Neural cell (in vitro differentiated cells): ENCODE results near the gene DCHS2. TPM values are rescaled to one million over a fixed set of nuclear protein-coding genes. Genes with fewer than 3 reads are reported as not detected.

Source experiments
- H2AFZ ChIP-seq: fragments of 200-600, 300-800 bp; sonication (generic), shearing (Covaris generic); 2 replicates; pipeline ENCODE4 v1.6.0; 2014; ENCODE audit warnings: low read depth, mild to moderate bottlenecking, antibody characterized with exemption, low read length, moderate library complexity
- H3F3A ChIP-seq: fragments of 200-600 bp; shearing (Covaris generic); 2 replicates; pipeline ENCODE4 v1.6.1; 2016; ENCODE audit warnings: mild to moderate bottlenecking, moderate library complexity, mixed read lengths, antibody characterized with exemption, low read length; ENCODE audit not compliant: insufficient read depth, poor library complexity, severe bottlenecking
- H3K27ac ChIP-seq: fragments of 200-600, 300-800 bp; sonication (generic), shearing (Covaris generic); 2 replicates; pipeline ENCODE4 v1.5.1; 2014; ENCODE audit warnings: mild to moderate bottlenecking, low read length, moderate library complexity
- H3K27me3 ChIP-seq: fragments of 300-800, 200-600 bp; sonication (generic), shearing (Covaris generic); 2 replicates; pipeline ENCODE4 v1.6.0; 2014; ENCODE audit warnings: mild to moderate bottlenecking, low read depth, low read length, moderate library complexity; ENCODE audit not compliant: insufficient read depth
- H3K36me3 ChIP-seq: fragments of 300-800, 200-600 bp; sonication (generic), shearing (Covaris generic); 2 replicates; pipeline ENCODE4 v1.5.1; 2014; ENCODE audit warnings: mild to moderate bottlenecking, antibody characterized with exemption, low read length, moderate library complexity; ENCODE audit not compliant: insufficient read depth
- H3K4me2 ChIP-seq: fragments of 300-800, 200-600 bp; sonication (generic), shearing (Covaris generic); 2 replicates; pipeline ENCODE4 v1.6.0; 2014; ENCODE audit warnings: mild to moderate bottlenecking, low read length
- H3K4me3 ChIP-seq: fragments of 300-800, 200-600 bp; sonication (generic), shearing (Covaris generic); 2 replicates; pipeline ENCODE4 v1.5.1; 2014; ENCODE audit warnings: mild to moderate bottlenecking, low read length, moderate library complexity
- H3K79me2 ChIP-seq: fragments of 200-600 bp; shearing (Covaris generic); replicated peaks from 2 replicates; pipeline ENCODE4 v1.6.0; 2014; ENCODE audit warnings: mild to moderate bottlenecking, low read length, moderate library complexity; ENCODE audit not compliant: insufficient read depth
- H3K9ac ChIP-seq: fragments of 300-800, 200-600 bp; sonication (generic), shearing (Covaris generic); 2 replicates; pipeline ENCODE4 v1.6.1; 2016; ENCODE audit warnings: mild to moderate bottlenecking, low read length, mixed read lengths
- H3K9me2 ChIP-seq: fragments of 200-600 bp; shearing (Covaris generic); 2 replicates; pipeline ENCODE4 v1.6.1; 2016; ENCODE audit warnings: mild to moderate bottlenecking, low read length, mixed read lengths; ENCODE audit not compliant: insufficient read depth
- H3K9me3 ChIP-seq: fragments of 200-600, 300-800 bp; sonication (generic), shearing (Covaris generic); 2 replicates; pipeline ENCODE4 v1.6.1; 2016; ENCODE audit warnings: mild to moderate bottlenecking, mixed run types, low read length, moderate library complexity, mixed read lengths
- H4K20me1 ChIP-seq: fragments of 200-600 bp; shearing (Covaris generic); 2 replicates; pipeline ENCODE4 v1.6.1; 2016; ENCODE audit warnings: mild to moderate bottlenecking, mixed run types; ENCODE audit not compliant: insufficient read depth
- EP300 ChIP-seq: fragments of 450-650 bp; conservative IDR thresholded peaks from 2 replicates; pipeline ENCODE4 v1.6.1; 2014; ENCODE audit warnings: antibody characterized with exemption, mild to moderate bottlenecking, moderate library complexity; ENCODE audit not compliant: poor library complexity, severe bottlenecking
- EZH2 ChIP-seq: fragments of 200-600, 300-800 bp; shearing (Covaris generic), sonication (generic); IDR thresholded peaks from 2 replicates; pipeline ENCODE4 v1.6.1; 2014; ENCODE audit warnings: antibody characterized with exemption, low read length, borderline replicate concordance, mild to moderate bottlenecking; ENCODE audit not compliant: insufficient read depth, poor library complexity, severe bottlenecking
- MXI1 ChIP-seq: fragments of 450-650 bp; conservative IDR thresholded peaks from 2 replicates; pipeline ENCODE4 v1.6.1; 2014; ENCODE audit warnings: antibody characterized with exemption, mild to moderate bottlenecking; ENCODE audit not compliant: poor library complexity, severe bottlenecking
- POLR2AphosphoS5 ChIP-seq: IDR thresholded peaks from 2 replicates; pipeline ENCODE4 v1.6.1; 2012
- RAD21 ChIP-seq: fragments of 450-650 bp; conservative IDR thresholded peaks from 2 replicates; pipeline ENCODE4 v1.6.1; 2014; ENCODE audit warnings: antibody characterized with exemption, mild to moderate bottlenecking, moderate library complexity
- SMC3 ChIP-seq: fragments of 450-650 bp; conservative IDR thresholded peaks from 2 replicates; pipeline ENCODE4 v1.6.1; 2014; ENCODE audit warnings: antibody characterized with exemption, mild to moderate bottlenecking, moderate library complexity; ENCODE audit not compliant: poor library complexity
- TAF1 ChIP-seq: IDR thresholded peaks from 2 replicates; pipeline ENCODE4 v1.6.1; 2012; ENCODE audit warnings: low read depth
- polyA plus RNA-seq: library from polyadenylated mRNA; depleted of rRNA; stranded (reverse); fragments of >200 nt; gene quantifications from 2 replicates; pipeline ENCODE4 v1.2.3, GENCODE V29; 2014
- TF ChIP-seq, protein P1 (sequence below): IDR thresholded peaks from 2 replicates; pipeline ENCODE4 v1.6.1; 2012; ENCODE audit warnings: borderline replicate concordance
- TF ChIP-seq, protein P2 (sequence below): fragments of 450-650 bp; IDR thresholded peaks from 2 replicates; pipeline ENCODE4 v1.5.1; 2014; ENCODE audit warnings: antibody characterized with exemption, mild to moderate bottlenecking, moderate library complexity; ENCODE audit not compliant: poor library complexity, severe bottlenecking

DCHS2 gene
- polyA plus RNA-seq, 1 donor from 2014 or later, result 1.6 TPM

DNA sequence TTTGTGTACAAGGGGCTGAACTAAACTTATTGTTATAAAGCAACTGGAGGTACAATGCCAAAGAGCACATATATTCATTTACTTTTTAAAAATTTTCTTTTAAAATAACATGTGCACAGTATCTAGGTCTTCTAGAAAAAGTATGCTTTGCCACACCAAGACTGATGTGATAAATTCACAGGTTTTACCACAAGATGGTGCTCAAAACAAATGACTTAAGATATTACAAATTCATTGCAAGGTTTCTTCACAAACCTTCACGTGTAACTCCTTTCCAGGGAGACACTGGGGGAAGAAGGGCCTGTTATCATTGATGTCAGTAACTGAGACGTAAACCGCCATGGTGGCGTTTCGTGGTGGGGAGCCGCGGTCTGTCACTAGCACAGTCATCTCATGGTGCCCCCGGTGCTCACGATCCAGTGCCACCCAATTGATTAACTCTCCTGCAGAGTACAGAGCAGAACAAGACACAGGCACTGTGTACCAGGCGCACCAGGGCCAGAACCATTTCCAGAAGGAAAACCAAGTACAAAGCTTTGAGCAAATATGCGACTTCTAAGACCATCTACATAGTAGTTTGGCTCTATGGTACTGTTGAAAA, 162.2 kb downstream of the DCHS2 start:
- Histone ChIP-seq H2AFZ (no peak overlapping the region), H3K36me3 (no peaks in the 10 kb centered on the region), H3F3A (no peaks in the 10 kb centered on the region), H3K9ac (no peak overlapping the region), H3K4me3 (no peak overlapping the region), H3K4me2 (no peak overlapping the region), H3K79me2 (no peaks in the 10 kb centered on the region), H3K27me3 (no peaks in the 10 kb centered on the region), H3K27ac (no peak overlapping the region), H3K9me3 (no peaks in the 10 kb centered on the region), H4K20me1 (no peaks in the 10 kb centered on the region), H3K9me2 (no peaks in the 10 kb centered on the region)
- TF ChIP-seq MXI1 (no peak), EP300 (no peak), EZH2 (no peak), RAD21 (peak; percentile 80), TAF1 (no peak), SMC3 (peak; percentile 82), POLR2AphosphoS5 (no peak)
- TF ChIP-seq, protein P1, sequence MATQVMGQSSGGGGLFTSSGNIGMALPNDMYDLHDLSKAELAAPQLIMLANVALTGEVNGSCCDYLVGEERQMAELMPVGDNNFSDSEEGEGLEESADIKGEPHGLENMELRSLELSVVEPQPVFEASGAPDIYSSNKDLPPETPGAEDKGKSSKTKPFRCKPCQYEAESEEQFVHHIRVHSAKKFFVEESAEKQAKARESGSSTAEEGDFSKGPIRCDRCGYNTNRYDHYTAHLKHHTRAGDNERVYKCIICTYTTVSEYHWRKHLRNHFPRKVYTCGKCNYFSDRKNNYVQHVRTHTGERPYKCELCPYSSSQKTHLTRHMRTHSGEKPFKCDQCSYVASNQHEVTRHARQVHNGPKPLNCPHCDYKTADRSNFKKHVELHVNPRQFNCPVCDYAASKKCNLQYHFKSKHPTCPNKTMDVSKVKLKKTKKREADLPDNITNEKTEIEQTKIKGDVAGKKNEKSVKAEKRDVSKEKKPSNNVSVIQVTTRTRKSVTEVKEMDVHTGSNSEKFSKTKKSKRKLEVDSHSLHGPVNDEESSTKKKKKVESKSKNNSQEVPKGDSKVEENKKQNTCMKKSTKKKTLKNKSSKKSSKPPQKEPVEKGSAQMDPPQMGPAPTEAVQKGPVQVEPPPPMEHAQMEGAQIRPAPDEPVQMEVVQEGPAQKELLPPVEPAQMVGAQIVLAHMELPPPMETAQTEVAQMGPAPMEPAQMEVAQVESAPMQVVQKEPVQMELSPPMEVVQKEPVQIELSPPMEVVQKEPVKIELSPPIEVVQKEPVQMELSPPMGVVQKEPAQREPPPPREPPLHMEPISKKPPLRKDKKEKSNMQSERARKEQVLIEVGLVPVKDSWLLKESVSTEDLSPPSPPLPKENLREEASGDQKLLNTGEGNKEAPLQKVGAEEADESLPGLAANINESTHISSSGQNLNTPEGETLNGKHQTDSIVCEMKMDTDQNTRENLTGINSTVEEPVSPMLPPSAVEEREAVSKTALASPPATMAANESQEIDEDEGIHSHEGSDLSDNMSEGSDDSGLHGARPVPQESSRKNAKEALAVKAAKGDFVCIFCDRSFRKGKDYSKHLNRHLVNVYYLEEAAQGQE, result no peak
- TF ChIP-seq, protein P2, sequence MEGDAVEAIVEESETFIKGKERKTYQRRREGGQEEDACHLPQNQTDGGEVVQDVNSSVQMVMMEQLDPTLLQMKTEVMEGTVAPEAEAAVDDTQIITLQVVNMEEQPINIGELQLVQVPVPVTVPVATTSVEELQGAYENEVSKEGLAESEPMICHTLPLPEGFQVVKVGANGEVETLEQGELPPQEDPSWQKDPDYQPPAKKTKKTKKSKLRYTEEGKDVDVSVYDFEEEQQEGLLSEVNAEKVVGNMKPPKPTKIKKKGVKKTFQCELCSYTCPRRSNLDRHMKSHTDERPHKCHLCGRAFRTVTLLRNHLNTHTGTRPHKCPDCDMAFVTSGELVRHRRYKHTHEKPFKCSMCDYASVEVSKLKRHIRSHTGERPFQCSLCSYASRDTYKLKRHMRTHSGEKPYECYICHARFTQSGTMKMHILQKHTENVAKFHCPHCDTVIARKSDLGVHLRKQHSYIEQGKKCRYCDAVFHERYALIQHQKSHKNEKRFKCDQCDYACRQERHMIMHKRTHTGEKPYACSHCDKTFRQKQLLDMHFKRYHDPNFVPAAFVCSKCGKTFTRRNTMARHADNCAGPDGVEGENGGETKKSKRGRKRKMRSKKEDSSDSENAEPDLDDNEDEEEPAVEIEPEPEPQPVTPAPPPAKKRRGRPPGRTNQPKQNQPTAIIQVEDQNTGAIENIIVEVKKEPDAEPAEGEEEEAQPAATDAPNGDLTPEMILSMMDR, result peak; percentile 76

DNA sequence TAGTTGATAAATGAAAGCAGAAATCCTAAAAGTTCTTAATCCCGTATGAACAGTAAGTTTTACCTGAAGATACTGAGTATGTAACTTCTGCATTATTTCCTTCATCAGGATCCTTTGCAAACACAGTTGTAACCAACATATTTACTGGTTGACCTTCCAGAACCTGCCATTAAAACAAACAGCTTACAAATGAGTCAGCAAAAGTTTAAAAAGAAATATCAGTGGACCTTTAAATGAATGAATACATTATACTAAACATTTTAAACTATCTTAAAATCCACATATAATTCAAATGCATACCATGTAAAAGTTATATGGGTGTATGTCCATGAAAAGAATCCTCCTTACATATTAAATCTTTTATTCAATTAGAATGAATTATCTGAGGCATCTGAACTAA, 163.6 kb downstream of the DCHS2 start:
- Histone ChIP-seq H3K27me3 (no peaks in the 10 kb centered on the region), H3K4me2 (no peak overlapping the region), H3K36me3 (no peaks in the 10 kb centered on the region), H3K27ac (no peak overlapping the region), H3F3A (no peaks in the 10 kb centered on the region), H3K9ac (no peak overlapping the region), H4K20me1 (no peaks in the 10 kb centered on the region), H2AFZ (no peak overlapping the region), H3K4me3 (no peak overlapping the region), H3K79me2 (no peaks in the 10 kb centered on the region), H3K9me3 (no peaks in the 10 kb centered on the region), H3K9me2 (no peaks in the 10 kb centered on the region)
- no peak for TF ChIP-seq POLR2AphosphoS5
- no peak for TF ChIP-seq EZH2
- TF ChIP-seq MXI1, result no peak
- TF ChIP-seq TAF1, result no peak
- no peak for TF ChIP-seq EP300
- TF ChIP-seq RAD21, result no peak
- TF ChIP-seq SMC3, result no peak
- TF ChIP-seq, protein P2, result no peak
- TF ChIP-seq, protein P1, result no peak
